Body of pancreas (tissue), 4 donors: ENCODE data around the gene GEMIN2. TPM values are rescaled to one million over a fixed set of nuclear protein-coding genes. Genes with fewer than 3 reads are reported as not detected.
"Not testable (repeated sequence)": the region's sequence is repeated elsewhere in the genome, so short reads cannot be mapped to it uniquely, and the experiment has no call there.

Source experiments
- ATAC-seq: fragments of 150-250 bp; one replicate; pipeline ENCODE4 v1.9.1; 2016
- DNase-seq, 4 donors: peaks; one replicate each; pipeline ENCODE4 v3.0.0-alpha.2; 2019
- H3K27ac ChIP-seq, 4 donors: fragments of 200-600 bp; sonication (generic); 1 replicate in 3 of 4; 2 replicates in 1 of 4; pipeline versions ENCODE4 v1.5.1 to v1.6.1; 2016 to 2019; ENCODE audit warnings: mild to moderate bottlenecking in 1 of 4, mixed read lengths in 1 of 4, moderate library complexity in 1 of 4
- H3K27me3 ChIP-seq, 2 donors: fragments of 200-600 bp; sonication (generic); one replicate each; pipeline ENCODE4 v1.6.0; 2016; ENCODE audit warnings: mild to moderate bottlenecking in 1 of 2
- H3K36me3 ChIP-seq, 2 donors: fragments of 200-600 bp; sonication (generic); replicated peaks in 1 of 2; 2 replicates each; pipeline ENCODE4 v1.5.1; 2016; ENCODE audit warnings: low read depth in 2 of 2; ENCODE audit not compliant: insufficient read depth in 1 of 2
- H3K4me1 ChIP-seq: fragments of 200-600 bp; sonication (generic); one replicate; pipeline ENCODE4 v1.6.0; 2016
- H3K4me3 ChIP-seq, 2 donors: fragments of 200-600 bp; sonication (generic); 1 replicate in 1 of 2; 2 replicates in 1 of 2; pipeline ENCODE4 v1.5.1; 2016 to 2019
- H3K9me3 ChIP-seq, 3 donors: fragments of 200-600 bp; sonication (generic); 1 replicate in 2 of 3; 2 replicates in 1 of 3; pipeline ENCODE4 v1.5.1; 2016
- POLR2A ChIP-seq, 3 donors: fragments of 450-650 bp; IDR thresholded peaks; one replicate each; pipeline ENCODE4 v1.6.1; 2016; ENCODE audit warnings: antibody characterized with exemption in 3 of 3, mild to moderate bottlenecking in 2 of 3
- WGBS, 2 donors: methylation state at CpG; one replicate each; pipeline ENCODE4 v1.1.5; 2017; 5-methylcytosine and 5-hydroxymethylcytosine counted together
- intact Hi-C: fragments of 100-400 bp; cut with DNase I; formaldehyde crosslinking; loops from one replicate; pipeline ENCODE4 v1.15.1; 2023
- total RNA-seq, 2 donors: library from RNA; depleted of rRNA; stranded (reverse); fragments of >200 nt; gene quantifications; one replicate each; pipeline ENCODE4 v1.1.0, GENCODE V29; 2016
- TF ChIP-seq, protein P1 (sequence below), 7 experiments: fragments of 450-650 bp in 4 of 7; fragments of 200-600 bp in 3 of 7; sonication (generic) in 3 of 7; IDR thresholded peaks; one replicate each; pipeline ENCODE4 v1.5.1; 2016 to 2019; ENCODE audit warnings: antibody characterized with exemption in 7 of 7

The GEMIN2 gene
- total RNA-seq, 2 donors from 2014 or later, result 2.3 to 11.4 TPM

DNA sequence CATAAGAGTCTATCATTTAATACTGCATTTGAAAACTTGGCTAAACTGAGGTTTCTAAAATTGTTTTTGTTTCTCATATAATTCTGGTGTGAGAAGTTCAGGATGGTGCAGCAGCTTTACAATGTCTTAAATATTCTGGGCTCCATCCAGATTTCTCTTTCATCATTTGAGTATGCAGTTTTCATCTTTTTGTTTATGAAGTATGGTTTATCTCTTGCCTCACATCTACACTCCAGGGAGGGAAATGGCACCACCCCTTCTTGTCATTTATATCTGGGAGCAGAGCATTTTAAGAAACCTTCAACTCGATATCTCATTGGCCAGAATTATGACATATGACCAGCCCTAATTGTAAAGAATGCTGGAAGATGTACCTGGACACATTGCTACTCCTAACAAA lies 24.3 kb downstream of the GEMIN2 start:
- no peaks in the 10 kb centered on the region for H3K27me3 ChIP-seq
- H3K36me3 ChIP-seq, result peaks cover 0 to 8% of the 10 kb centered on the region in 2 donors
- DNase-seq (no peak), ATAC-seq (no peak)
- H3K27ac ChIP-seq, result no peak overlapping the region
- H3K4me3 ChIP-seq, result no peak overlapping the region
- no peaks in the 10 kb centered on the region for H3K4me1 ChIP-seq
- WGBS, 2 donors, result 75 to 94% methylated on average over 1 of the region's 1 CpG
- no peaks in the 10 kb centered on the region for H3K9me3 ChIP-seq
- intact Hi-C loops, result no loop called here
- TF ChIP-seq POLR2A (IDR thresholded peaks at IDR 0.05), result no peak
- TF ChIP-seq, protein P1, sequence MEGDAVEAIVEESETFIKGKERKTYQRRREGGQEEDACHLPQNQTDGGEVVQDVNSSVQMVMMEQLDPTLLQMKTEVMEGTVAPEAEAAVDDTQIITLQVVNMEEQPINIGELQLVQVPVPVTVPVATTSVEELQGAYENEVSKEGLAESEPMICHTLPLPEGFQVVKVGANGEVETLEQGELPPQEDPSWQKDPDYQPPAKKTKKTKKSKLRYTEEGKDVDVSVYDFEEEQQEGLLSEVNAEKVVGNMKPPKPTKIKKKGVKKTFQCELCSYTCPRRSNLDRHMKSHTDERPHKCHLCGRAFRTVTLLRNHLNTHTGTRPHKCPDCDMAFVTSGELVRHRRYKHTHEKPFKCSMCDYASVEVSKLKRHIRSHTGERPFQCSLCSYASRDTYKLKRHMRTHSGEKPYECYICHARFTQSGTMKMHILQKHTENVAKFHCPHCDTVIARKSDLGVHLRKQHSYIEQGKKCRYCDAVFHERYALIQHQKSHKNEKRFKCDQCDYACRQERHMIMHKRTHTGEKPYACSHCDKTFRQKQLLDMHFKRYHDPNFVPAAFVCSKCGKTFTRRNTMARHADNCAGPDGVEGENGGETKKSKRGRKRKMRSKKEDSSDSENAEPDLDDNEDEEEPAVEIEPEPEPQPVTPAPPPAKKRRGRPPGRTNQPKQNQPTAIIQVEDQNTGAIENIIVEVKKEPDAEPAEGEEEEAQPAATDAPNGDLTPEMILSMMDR (IDR thresholded peaks at IDR 0.05), result no peak

DNA sequence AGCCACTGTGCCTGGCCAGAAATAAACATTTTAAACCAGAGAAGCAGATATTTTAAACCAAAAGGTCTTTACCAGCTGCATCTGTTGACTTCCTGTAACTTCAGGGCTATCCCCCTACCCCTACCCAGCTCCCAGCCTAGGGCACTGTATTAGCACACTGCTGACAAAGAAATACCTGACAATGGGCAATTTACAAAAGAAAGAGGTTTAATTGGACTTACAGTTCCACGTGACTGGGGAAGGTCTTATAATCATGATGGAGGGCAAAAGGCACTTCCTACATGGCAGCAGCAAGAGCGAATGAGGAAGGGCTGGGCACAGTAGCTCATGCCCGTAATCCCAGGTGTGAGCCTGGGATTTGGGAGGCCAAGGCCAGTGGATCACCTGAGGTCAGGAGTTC lies 26.0 kb downstream of the GEMIN2 start:
- DNase-seq (no peak), ATAC-seq (no peak)
- H3K27ac ChIP-seq, result no peak overlapping the region
- intact Hi-C loops, result no loop called here
- H3K27me3 ChIP-seq, result no peaks in the 10 kb centered on the region
- no peak overlapping the region for H3K4me3 ChIP-seq
- no peaks in the 10 kb centered on the region for H3K9me3 ChIP-seq
- H3K4me1 ChIP-seq, result no peaks in the 10 kb centered on the region
- H3K36me3 ChIP-seq, result peaks cover 0 to 6% of the 10 kb centered on the region in 2 donors
- TF ChIP-seq POLR2A (IDR thresholded peaks at IDR 0.05), result no peak
- TF ChIP-seq, protein P1 (IDR thresholded peaks at IDR 0.05), result no peak
- 94 to 96% methylated on average over 3 of the region's 3 CpGs for WGBS, 2 donors

- ATAC-seq, H3K4me3 ChIP-seq, H3K9me3 ChIP-seq, DNase-seq, H3K36me3 ChIP-seq, H3K4me1 ChIP-seq, H3K27me3 ChIP-seq, intact Hi-C loops, H3K27ac ChIP-seq: not testable (repeated sequence)
- WGBS, 2 donors, result 89 to 94% methylated on average over 1 of the region's 1 CpG
Measured at GRCh38 chr14:39141623-39142022, 27.5 kb downstream of the GEMIN2 start.

GRCh38 chr14:39143226-39143625 lies 29.1 kb downstream of the GEMIN2 start:
- H3K27me3 ChIP-seq, H3K36me3 ChIP-seq, ATAC-seq, intact Hi-C loops, H3K4me1 ChIP-seq, DNase-seq, H3K27ac ChIP-seq, H3K4me3 ChIP-seq, H3K9me3 ChIP-seq: not testable (repeated sequence)
- WGBS, 2 donors, result 77 to 79% methylated on average over 2 of the region's 2 CpGs

GRCh38 chr14:39145266-39145966 lies 31.3 kb downstream of the GEMIN2 start:
- Histone ChIP-seq H3K9me3 (no peaks in the 10 kb centered on the region), H3K27ac (no peak overlapping the region), H3K4me1 (no peaks in the 10 kb centered on the region), H3K36me3 (peaks cover 0 to 7% of the 10 kb centered on the region in 2 donors), H3K27me3 (no peaks in the 10 kb centered on the region), H3K4me3 (no peak overlapping the region)
- ATAC-seq (peak; percentile 38), DNase-seq (no peak)
- intact Hi-C loops, result no loop called here
- TF ChIP-seq, protein P1 (IDR thresholded peaks at IDR 0.05), result no peak
- TF ChIP-seq POLR2A (IDR thresholded peaks at IDR 0.05), result no peak
- WGBS, 2 donors, result 63 to 77% methylated on average over 7 of the region's 7 CpGs
